Spleen (tissue), 7 donors: Measurements from ENCODE around the gene MED25.
A peak's percentile ranks its signal among the peaks of the same experiment; 100 is the strongest.

Experiments
- CTCF ChIP-seq, 11 experiments: fragments of 200-600 bp in 7 of 11; fragments of 450-650 bp in 4 of 11; sonication (generic) in 4 of 11; IDR thresholded peaks in 8 of 11; conservative IDR thresholded peaks in 3 of 11; 1 replicate in 7 of 11; 2 replicates in 4 of 11; pipeline versions ENCODE4 v1.4.0 to v1.8.0; 2016 to 2021; ENCODE audit warnings: antibody characterized with exemption in 11 of 11, inconsistent platforms in 4 of 11, mild to moderate bottlenecking in 1 of 11
- POLR2A ChIP-seq, 3 donors: fragments of 450-650 bp; IDR thresholded peaks; one replicate each; pipeline ENCODE4 v1.5.1; 2017; ENCODE audit warnings: antibody characterized with exemption in 3 of 3, mild to moderate bottlenecking in 1 of 3
- POLR2AphosphoS5 ChIP-seq, 3 donors: sonication (generic); formaldehyde crosslinking; IDR thresholded peaks; one replicate each; pipeline ENCODE4 v1.5.1; 2017; ENCODE audit warnings: antibody characterized with exemption in 3 of 3
- donor health status: DM: no; HTN: no; CAD: no; lungs with moderate emphysema.
- donor health status: DM: no; HTN: no; CAD: no.
- donor health status: DM: no; HTN: no; CAD: no.

GRCh38 chr19:49861107-49861506 lies 43.0 kb downstream of the MED25 start:
- TF ChIP-seq POLR2AphosphoS5 (IDR thresholded peaks at IDR 0.05) (peak; percentile 30 to 69 (median 45)), CTCF (IDR thresholded peaks at IDR 0.05 in 8 of 11, conservative IDR thresholded peaks at IDR 0.05 in 3 of 11) (no peak), POLR2A (IDR thresholded peaks at IDR 0.05) (no peak)
